Hepatocyte (in vitro differentiated cells): ENCODE results near the gene KIAA0319L. TPM values are rescaled to one million over a fixed set of nuclear protein-coding genes. Genes with fewer than 3 reads are reported as not detected.
A peak's percentile ranks its signal among the peaks of the same experiment; 100 is the strongest.

Experiments
- DNase-seq: peaks from one replicate; pipeline ENCODE4 v3.0.0-alpha.2; 2016; ENCODE audit warnings: low spot score
- H2AFZ ChIP-seq: fragments of 200-600 bp; sonication (generic); 2 replicates; pipeline ENCODE4 v1.6.0; 2016; ENCODE audit warnings: antibody characterized with exemption, mild to moderate bottlenecking
- H3K27ac ChIP-seq: fragments of 200-600 bp; sonication (generic); 2 replicates; pipeline ENCODE4 v1.5.1; 2016; ENCODE audit warnings: mild to moderate bottlenecking
- H3K27me3 ChIP-seq: fragments of 200-600 bp; sonication (generic); 2 replicates; pipeline ENCODE4 v1.6.1; 2016
- H3K36me3 ChIP-seq: fragments of 200-600 bp; sonication (generic); replicated peaks from 2 replicates; pipeline ENCODE4 v1.5.1; 2016; ENCODE audit warnings: low read depth; ENCODE audit not compliant: insufficient read depth
- H3K4me1 ChIP-seq: fragments of 200-600 bp; sonication (generic); 2 replicates; pipeline ENCODE4 v1.5.1; 2016; ENCODE audit warnings: mild to moderate bottlenecking, moderate library complexity; ENCODE audit not compliant: insufficient read depth
- H3K4me2 ChIP-seq: fragments of 200-600 bp; sonication (generic); 2 replicates; pipeline ENCODE4 v1.6.0; 2016
- H3K4me3 ChIP-seq: fragments of 200-600 bp; sonication (generic); 2 replicates; pipeline ENCODE4 v1.5.1; 2016; ENCODE audit warnings: mild to moderate bottlenecking
- H3K79me2 ChIP-seq: fragments of 200-600 bp; sonication (generic); 2 replicates; pipeline ENCODE4 v1.6.0; 2017; ENCODE audit warnings: mild to moderate bottlenecking
- H3K9me2 ChIP-seq: fragments of 200-600 bp; sonication (generic); replicated peaks from 2 replicates; pipeline ENCODE4 v1.6.0; 2017; ENCODE audit warnings: mild to moderate bottlenecking; ENCODE audit not compliant: insufficient read depth
- H3K9me3 ChIP-seq: fragments of 200-600 bp; sonication (generic); 2 replicates; pipeline ENCODE4 v1.5.1; 2016; ENCODE audit warnings: low read depth, mild to moderate bottlenecking
- H4K20me1 ChIP-seq: fragments of 200-600 bp; sonication (generic); 2 replicates; pipeline ENCODE4 v1.6.0; 2016; ENCODE audit warnings: mild to moderate bottlenecking; ENCODE audit not compliant: insufficient read depth, poor library complexity, severe bottlenecking
- EZH2 ChIP-seq: fragments of 200-600 bp; sonication (generic); IDR thresholded peaks from 2 replicates; pipeline ENCODE4 v1.6.1; 2016; ENCODE audit warnings: antibody characterized with exemption, mild to moderate bottlenecking, borderline replicate concordance
- EZH2phosphoT487 ChIP-seq: fragments of 200-600 bp; sonication (generic); IDR thresholded peaks from one replicate; pipeline ENCODE4 v1.6.1; 2018; ENCODE audit warnings: antibody characterized with exemption, mild to moderate bottlenecking, low read depth, moderate library complexity; ENCODE audit not compliant: unreplicated experiment, severe bottlenecking
- WGBS: methylation state at CpG from one replicate; pipeline ENCODE4 v1.1.6; 2016; ENCODE audit warnings: low lambda C conversion rate; ENCODE audit errors: missing lambda C conversion rate; 5-methylcytosine and 5-hydroxymethylcytosine counted together
- polyA plus RNA-seq: library from polyadenylated mRNA; unstranded; fragments of >200 nt; fragmentation: Nextera tagmentation; extraction: Ambion mirVana; gene quantifications from 2 replicates; pipeline ENCODE4 v1.2.1, GENCODE V29; 2016
- total RNA-seq: library from RNA; depleted of rRNA; stranded (reverse); fragments of >200 nt; gene quantifications from 2 replicates; pipeline ENCODE4 v1.2.3, GENCODE V29; 2014
- TF ChIP-seq, protein P1 (sequence below): fragments of 200-600 bp; sonication (generic); IDR thresholded peaks from 2 replicates; pipeline ENCODE4 v1.5.1; 2016; ENCODE audit warnings: antibody characterized with exemption, mild to moderate bottlenecking; ENCODE audit not compliant: poor library complexity

The KIAA0319L gene
- total and polyA plus RNA-seq, 2 experiments from 2014 or later = 56.3 to 77.7 TPM

DNA sequence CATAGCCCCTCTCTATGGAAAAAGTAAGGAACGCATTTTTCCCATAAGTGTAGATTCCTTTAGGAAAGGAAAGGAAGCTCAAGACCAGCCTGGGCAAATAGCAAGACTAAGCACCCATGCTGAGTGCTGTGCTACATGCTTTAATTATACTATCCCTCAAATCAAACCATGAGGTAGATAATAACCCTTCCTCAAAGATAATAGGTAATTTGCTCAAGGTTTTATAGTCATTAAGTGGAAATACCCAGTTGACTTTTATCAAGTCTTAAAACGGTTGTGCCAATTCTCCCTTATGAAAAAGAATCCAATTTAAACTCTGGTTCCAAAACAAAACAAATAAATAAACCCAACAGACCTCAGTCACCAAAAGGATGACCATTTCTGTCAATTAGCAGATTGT lies 3.4 kb downstream of the KIAA0319L start:
- peak overlapping the region; percentile 97 for H3K27ac ChIP-seq
- no peaks in the 10 kb centered on the region for H3K9me2 ChIP-seq

DNA sequence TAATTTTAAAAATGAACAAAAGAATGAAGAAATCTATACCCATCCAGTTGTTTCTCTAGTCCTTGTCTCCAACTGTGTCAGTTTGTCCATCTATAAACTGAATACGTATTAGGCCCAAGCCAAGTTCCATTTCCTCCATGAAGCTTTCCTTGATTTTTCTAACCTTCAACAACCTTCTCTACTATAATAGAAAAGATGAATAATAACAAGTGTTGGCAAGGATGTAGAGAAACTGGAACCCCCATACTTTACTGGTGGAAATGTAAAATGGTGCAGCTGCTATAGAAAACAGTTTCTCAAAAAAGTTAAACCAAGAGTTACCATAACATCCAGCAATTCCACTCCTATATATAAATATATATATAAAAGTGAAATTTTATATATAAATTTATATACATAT lies 10.6 kb downstream of the KIAA0319L start:
- no peak overlapping the region for H3K4me3 ChIP-seq
- no peaks in the 10 kb centered on the region for H3K9me2 ChIP-seq
- no peak for DNase-seq
- H3K36me3 ChIP-seq = no peaks in the 10 kb centered on the region
- peaks cover 3% of the 10 kb centered on the region for H3K4me1 ChIP-seq
- H3K9me3 ChIP-seq = no peaks in the 10 kb centered on the region
- TF ChIP-seq, protein P1, sequence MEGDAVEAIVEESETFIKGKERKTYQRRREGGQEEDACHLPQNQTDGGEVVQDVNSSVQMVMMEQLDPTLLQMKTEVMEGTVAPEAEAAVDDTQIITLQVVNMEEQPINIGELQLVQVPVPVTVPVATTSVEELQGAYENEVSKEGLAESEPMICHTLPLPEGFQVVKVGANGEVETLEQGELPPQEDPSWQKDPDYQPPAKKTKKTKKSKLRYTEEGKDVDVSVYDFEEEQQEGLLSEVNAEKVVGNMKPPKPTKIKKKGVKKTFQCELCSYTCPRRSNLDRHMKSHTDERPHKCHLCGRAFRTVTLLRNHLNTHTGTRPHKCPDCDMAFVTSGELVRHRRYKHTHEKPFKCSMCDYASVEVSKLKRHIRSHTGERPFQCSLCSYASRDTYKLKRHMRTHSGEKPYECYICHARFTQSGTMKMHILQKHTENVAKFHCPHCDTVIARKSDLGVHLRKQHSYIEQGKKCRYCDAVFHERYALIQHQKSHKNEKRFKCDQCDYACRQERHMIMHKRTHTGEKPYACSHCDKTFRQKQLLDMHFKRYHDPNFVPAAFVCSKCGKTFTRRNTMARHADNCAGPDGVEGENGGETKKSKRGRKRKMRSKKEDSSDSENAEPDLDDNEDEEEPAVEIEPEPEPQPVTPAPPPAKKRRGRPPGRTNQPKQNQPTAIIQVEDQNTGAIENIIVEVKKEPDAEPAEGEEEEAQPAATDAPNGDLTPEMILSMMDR = no peak
- TF ChIP-seq EZH2phosphoT487 (no peak), EZH2 (no peak)
- H3K4me2 ChIP-seq = no peak overlapping the region
- H4K20me1 ChIP-seq = peaks cover 15% of the 10 kb centered on the region
- no peaks in the 10 kb centered on the region for H3K27me3 ChIP-seq
- no peak overlapping the region for H2AFZ ChIP-seq
- WGBS = 100% methylated on average over 1 of the region's 1 CpG
- H3K27ac ChIP-seq = no peak overlapping the region
- H3K79me2 ChIP-seq = peaks cover 93% of the 10 kb centered on the region

More for the DNA sequence above, 3.4 kb downstream of the KIAA0319L start:
- WGBS = 66% methylated on average over 2 of the region's 2 CpGs
- Histone ChIP-seq H3K36me3 (no peaks in the 10 kb centered on the region), H3K79me2 (peaks cover 79% of the 10 kb centered on the region), H3K27me3 (no peaks in the 10 kb centered on the region), H3K4me1 (peaks cover 25% of the 10 kb centered on the region), H3K4me2 (peak overlapping the region; percentile 94), H3K9me3 (no peaks in the 10 kb centered on the region), H2AFZ (no peak overlapping the region), H3K4me3 (no peak overlapping the region), H4K20me1 (peaks cover 10% of the 10 kb centered on the region)
- DNase-seq = no peak
- TF ChIP-seq, protein P1 = no peak
- TF ChIP-seq EZH2 = no peak
- no peak for TF ChIP-seq EZH2phosphoT487

DNA sequence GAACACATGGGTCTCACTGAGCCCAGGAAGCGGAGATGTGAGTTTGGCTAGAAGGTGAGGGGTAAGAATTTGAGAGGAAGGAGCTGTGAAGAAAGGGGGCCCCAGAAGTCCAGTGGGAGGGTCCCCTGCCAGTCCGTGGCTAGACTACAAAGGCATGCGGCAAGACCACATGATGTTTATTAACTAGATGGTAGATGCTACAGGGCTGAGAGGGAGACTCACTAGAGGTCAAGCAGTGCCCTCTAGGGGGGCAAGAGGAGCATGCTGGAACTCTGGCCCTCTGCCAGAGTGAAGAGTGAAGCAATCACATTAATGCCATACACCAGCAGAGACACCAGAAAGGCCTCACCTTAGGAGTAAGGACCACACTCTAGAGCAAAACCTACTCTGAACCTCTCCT lies 12.2 kb downstream of the KIAA0319L start:
- no peak overlapping the region for H2AFZ ChIP-seq
- TF ChIP-seq, protein P1 = peak; percentile 47
- TF ChIP-seq EZH2 (no peak), EZH2phosphoT487 (no peak)
- H3K9me2 ChIP-seq = no peaks in the 10 kb centered on the region
- H3K79me2 ChIP-seq = peaks cover 90% of the 10 kb centered on the region
- peak; percentile 84 for DNase-seq
- peaks cover 10% of the 10 kb centered on the region for H4K20me1 ChIP-seq
- H3K36me3 ChIP-seq = no peaks in the 10 kb centered on the region
- H3K4me2 ChIP-seq = no peak overlapping the region
- H3K27ac ChIP-seq = no peak overlapping the region
- H3K27me3 ChIP-seq = no peaks in the 10 kb centered on the region
- no peak overlapping the region for H3K4me3 ChIP-seq
- WGBS = 57% methylated on average over 3 of the region's 3 CpGs
- H3K4me1 ChIP-seq = peaks cover 3% of the 10 kb centered on the region
- H3K9me3 ChIP-seq = no peaks in the 10 kb centered on the region
